ENCODE results near the gene LMOD3.

The LMOD3 gene

GRCh38 chr3:69092030-69092516 is 30.3 kb downstream of the LMOD3 start:
- Histone ChIP-seq H3K4me2 (ENCODE audit: low read depth, low read length, poor library complexity, severe bottlenecking) (peak overlapping the region; percentile 60), H3K4me3 (ENCODE audit: insufficient read depth, low read length, poor library complexity, severe bottlenecking) (peak overlapping the region; percentile 15), H3K36me3 (ENCODE audit: low read length) (no peaks in the 10 kb centered on the region), H3K27ac (ENCODE audit: low read depth, low read length) (peak overlapping the region; percentile 76), H4K20me1 (ENCODE audit: low read depth, low read length) (no peaks in the 10 kb centered on the region), H3K79me2 (ENCODE audit: insufficient read depth, low read length) (peaks cover 69% of the 10 kb centered on the region), H3F3A (ENCODE audit: insufficient read depth) (0 out of 2 replicates have a peak, but pooled peaks cover 4% of the 10 kb centered on the region), H3K9ac (ENCODE audit: low read length) (peak overlapping the region; percentile 34), H3K27me3 (ENCODE audit: low read length) (no peaks in the 10 kb centered on the region), H3K9me2 (replicated peaks; ENCODE audit: insufficient read depth, low read length) (no peaks in the 10 kb centered on the region), H3K9me3 (ENCODE audit: insufficient read depth, low read length) (no peaks in the 10 kb centered on the region), H2AFZ (ENCODE audit: low read depth, low read length, severe bottlenecking) (peak overlapping the region; percentile 46)
- no peak for TF ChIP-seq EZH2phosphoT487 (conservative IDR thresholded peaks at IDR 0.05; ENCODE audit: low read length)

DNA sequence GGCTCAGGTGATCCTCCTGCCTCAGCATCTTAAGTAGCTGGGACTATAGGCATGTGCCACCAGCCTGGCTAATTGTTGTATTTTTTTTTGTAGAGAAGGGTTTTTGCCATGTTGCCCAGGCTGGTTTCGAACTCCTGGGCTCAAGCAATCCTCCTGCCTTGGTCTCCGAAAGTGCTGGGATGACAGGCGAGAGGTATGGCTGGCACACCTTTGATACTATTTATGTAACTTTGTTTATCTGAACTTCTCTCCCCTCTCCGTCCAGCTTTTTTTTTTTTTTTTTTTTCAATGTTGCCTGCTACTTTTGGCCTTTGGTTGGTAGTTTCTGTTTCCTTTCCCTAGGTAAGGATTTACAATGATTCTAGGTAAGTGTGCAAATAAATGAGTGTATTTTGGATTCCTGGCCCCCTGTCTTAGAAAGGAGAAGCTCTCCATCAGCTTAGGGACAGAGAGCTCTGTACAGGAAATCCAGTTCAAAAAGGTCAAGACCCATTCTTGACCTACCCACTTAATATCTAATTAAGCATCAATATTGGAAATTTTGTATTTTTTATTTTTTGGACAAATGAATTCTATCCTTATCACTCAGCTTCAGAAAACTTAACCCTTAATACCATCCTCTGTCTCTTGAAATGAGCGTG is 30.9 kb downstream of the LMOD3 start:
- Histone ChIP-seq H3K79me2 (ENCODE audit: insufficient read depth, low read length) (peaks cover 64% of the 10 kb centered on the region), H3K9me3 (ENCODE audit: insufficient read depth, low read length) (no peaks in the 10 kb centered on the region), H2AFZ (ENCODE audit: low read depth, low read length, severe bottlenecking) (peak overlapping the region; percentile 46), H4K20me1 (ENCODE audit: low read depth, low read length) (no peaks in the 10 kb centered on the region), H3K36me3 (ENCODE audit: low read length) (no peaks in the 10 kb centered on the region), H3K9ac (ENCODE audit: low read length) (peak overlapping the region; percentile 34), H3K9me2 (replicated peaks; ENCODE audit: insufficient read depth, low read length) (no peaks in the 10 kb centered on the region), H3F3A (ENCODE audit: insufficient read depth) (0 out of 2 replicates have a peak, but pooled peaks cover 4% of the 10 kb centered on the region), H3K4me2 (ENCODE audit: low read depth, low read length, poor library complexity, severe bottlenecking) (peak overlapping the region; percentile 60), H3K4me3 (ENCODE audit: insufficient read depth, low read length, poor library complexity, severe bottlenecking) (peak overlapping the region; percentile 33), H3K27me3 (ENCODE audit: low read length) (no peaks in the 10 kb centered on the region), H3K27ac (ENCODE audit: low read depth, low read length) (peak overlapping the region; percentile 76)
- TF ChIP-seq CTCF (IDR thresholded peaks at IDR 0.05; ENCODE audit: insufficient read depth, low read length, poor library complexity, severe bottlenecking): no peak
- TF ChIP-seq EZH2phosphoT487 (conservative IDR thresholded peaks at IDR 0.05; ENCODE audit: low read length): no peak

DNA sequence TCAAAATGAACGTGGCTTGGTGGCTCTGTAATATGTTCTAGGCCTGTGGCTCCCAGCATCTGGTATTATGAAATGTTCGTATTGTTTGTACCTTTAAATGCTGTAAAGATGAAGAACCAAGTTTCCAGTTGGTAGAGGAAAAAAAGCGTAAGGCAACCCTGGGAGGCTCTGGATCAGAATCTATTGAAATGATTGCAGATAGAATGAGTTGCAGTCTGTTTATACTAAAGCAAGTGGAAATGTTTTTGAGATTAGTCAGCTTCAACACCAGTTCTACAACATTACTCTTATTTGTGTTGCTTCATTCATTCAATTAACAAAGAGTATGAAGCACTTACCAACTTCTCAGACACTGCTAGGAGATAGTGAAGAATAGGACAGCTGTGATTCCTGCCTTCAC is 32.4 kb downstream of the LMOD3 start:
- H3K4me3 ChIP-seq (ENCODE audit: insufficient read depth, low read length, poor library complexity, severe bottlenecking): no peak overlapping the region
- no peaks in the 10 kb centered on the region for H3K9me2 ChIP-seq (replicated peaks; ENCODE audit: insufficient read depth, low read length)
- peak overlapping the region; percentile 25 for H3K4me2 ChIP-seq (ENCODE audit: low read depth, low read length, poor library complexity, severe bottlenecking)
- H3K36me3 ChIP-seq (ENCODE audit: low read length): no peaks in the 10 kb centered on the region
- no peak overlapping the region for H3K9ac ChIP-seq (ENCODE audit: low read length)
- no peak for TF ChIP-seq CTCF (IDR thresholded peaks at IDR 0.05; ENCODE audit: insufficient read depth, low read length, poor library complexity, severe bottlenecking)
- TF ChIP-seq EZH2phosphoT487 (conservative IDR thresholded peaks at IDR 0.05; ENCODE audit: low read length): no peak
- no peaks in the 10 kb centered on the region for H3K9me3 ChIP-seq (ENCODE audit: insufficient read depth, low read length)
- 0 out of 2 replicates have a peak, but pooled peaks cover 4% of the 10 kb centered on the region for H3F3A ChIP-seq (ENCODE audit: insufficient read depth)
- H3K79me2 ChIP-seq (ENCODE audit: insufficient read depth, low read length): peaks cover 70% of the 10 kb centered on the region
- H3K27ac ChIP-seq (ENCODE audit: low read depth, low read length): peak overlapping the region; percentile 22
- H4K20me1 ChIP-seq (ENCODE audit: low read depth, low read length): no peaks in the 10 kb centered on the region
- H2AFZ ChIP-seq (ENCODE audit: low read depth, low read length, severe bottlenecking): no peak overlapping the region
- H3K27me3 ChIP-seq (ENCODE audit: low read length): no peaks in the 10 kb centered on the region

- Histone ChIP-seq H4K20me1 (ENCODE audit: low read depth, low read length) (no peaks in the 10 kb centered on the region), H3K9me2 (replicated peaks; ENCODE audit: insufficient read depth, low read length) (no peaks in the 10 kb centered on the region), H3K4me2 (ENCODE audit: low read depth, low read length, poor library complexity, severe bottlenecking) (peak overlapping the region; percentile 41), H3K9me3 (ENCODE audit: insufficient read depth, low read length) (no peaks in the 10 kb centered on the region), H3K79me2 (ENCODE audit: insufficient read depth, low read length) (peaks cover 57% of the 10 kb centered on the region), H3K27me3 (ENCODE audit: low read length) (no peaks in the 10 kb centered on the region), H2AFZ (ENCODE audit: low read depth, low read length, severe bottlenecking) (no peak overlapping the region), H3K36me3 (ENCODE audit: low read length) (no peaks in the 10 kb centered on the region), H3K9ac (ENCODE audit: low read length) (no peak overlapping the region), H3K27ac (ENCODE audit: low read depth, low read length) (peak overlapping the region; percentile 14; the same call in 1 of the 2 replicates), H3F3A (ENCODE audit: insufficient read depth) (peaks cover 20% of the 10 kb centered on the region), H3K4me3 (ENCODE audit: insufficient read depth, low read length, poor library complexity, severe bottlenecking) (no peak overlapping the region)
- TF ChIP-seq CTCF (IDR thresholded peaks at IDR 0.05; ENCODE audit: insufficient read depth, low read length, poor library complexity, severe bottlenecking) (no peak), EZH2phosphoT487 (conservative IDR thresholded peaks at IDR 0.05; ENCODE audit: low read length) (no peak)
These were observed 34.3 kb downstream of the LMOD3 start for GRCh38 chr3:69088063-69088462.
